GM21390 (cell line): ENCODE results near the gene BMP7.

Source experiments
- ATAC-seq: cut with Tn5 transposase; IDR thresholded peaks from one replicate; pipeline ENCODE4 v1.9.1; 2021; ENCODE audit not compliant: unreplicated experiment

BMP7 gene

DNA sequence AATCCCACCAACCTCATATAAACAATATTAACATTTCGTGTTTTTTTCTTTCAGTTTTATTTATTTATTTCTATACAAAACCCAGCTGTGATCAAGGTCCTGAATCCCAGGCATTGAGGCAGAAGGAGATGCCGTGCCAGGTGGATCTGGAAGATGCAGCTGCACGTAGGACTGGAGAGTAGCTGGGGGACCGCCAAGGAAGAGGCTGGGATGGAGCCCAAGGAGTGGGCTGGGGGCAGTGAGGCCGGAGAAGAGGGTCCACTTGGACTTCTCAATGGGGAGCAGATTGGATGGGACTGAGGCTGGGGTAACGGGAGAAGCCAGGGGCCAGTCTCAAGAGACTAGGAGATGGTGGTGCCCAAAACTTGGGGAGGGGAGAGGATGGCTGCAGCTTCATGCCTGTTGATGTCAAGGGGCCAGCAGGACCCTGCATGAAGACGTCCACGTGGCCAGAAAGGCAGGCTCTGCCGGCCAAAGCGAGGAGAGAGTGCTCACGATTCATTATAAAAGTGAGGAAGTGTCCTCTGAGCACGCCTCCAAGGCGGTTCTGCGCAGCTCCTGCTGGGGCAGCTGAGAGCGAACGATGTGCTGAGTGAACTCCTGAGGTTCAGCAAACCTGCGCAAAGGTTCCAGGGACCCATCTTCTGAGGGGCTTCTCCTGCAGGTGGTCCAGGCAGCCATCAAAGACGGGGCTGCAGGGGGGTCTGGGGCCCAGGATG is 110.3 kb downstream of the BMP7 start:
- no peak for ATAC-seq

DNA sequence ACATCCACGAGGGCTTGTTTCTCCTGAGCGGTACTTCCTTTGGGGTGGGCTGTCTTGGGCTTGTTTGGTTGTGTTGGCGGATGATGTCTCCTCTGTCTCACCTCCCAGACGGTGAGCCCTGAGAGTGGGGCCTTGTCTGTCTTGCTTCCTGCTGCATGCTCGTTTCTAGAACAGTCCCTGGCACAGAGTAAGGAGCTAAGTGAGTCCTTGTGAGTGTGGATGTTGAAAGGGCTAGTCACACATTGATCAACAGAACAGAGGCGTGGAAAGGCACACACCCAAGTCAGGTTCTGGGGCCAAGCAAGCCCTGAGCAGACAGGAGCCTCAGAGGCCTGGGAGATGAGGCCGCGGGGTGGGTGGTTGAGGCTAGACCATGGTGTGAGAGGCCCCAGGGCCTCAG is 111.0 kb downstream of the BMP7 start:
- ATAC-seq: no peak

DNA sequence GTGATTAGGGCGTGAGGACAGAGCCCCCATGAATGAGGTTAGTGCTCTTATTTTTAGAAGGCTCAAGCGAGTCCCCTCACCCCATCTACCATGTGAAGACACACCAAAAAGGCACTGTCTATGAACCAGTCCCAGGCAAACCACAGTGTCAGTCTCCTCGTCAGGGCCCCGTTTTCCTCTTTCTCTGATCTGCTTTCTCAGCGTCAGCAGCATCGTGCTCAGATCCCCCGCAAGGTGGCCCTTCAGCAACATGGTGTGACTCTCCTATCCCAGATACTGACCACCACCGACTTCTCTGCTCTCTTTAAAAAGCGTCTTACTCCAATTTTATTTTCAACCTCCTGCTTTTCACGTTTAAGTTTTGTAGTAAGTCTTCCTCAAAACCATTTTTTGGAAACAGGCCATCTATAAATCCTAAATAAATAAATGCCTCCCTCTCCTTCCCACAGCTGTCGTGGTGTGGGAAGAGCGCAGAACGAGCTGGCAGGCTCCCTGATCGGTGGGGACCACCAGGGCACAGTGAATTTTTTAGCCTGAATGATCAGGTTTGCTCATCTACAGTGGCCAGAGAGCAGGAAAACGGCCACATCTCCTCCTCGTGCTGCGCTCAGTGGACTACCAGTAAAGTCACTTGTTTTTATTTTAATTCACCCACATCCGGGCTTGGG is 113.1 kb downstream of the BMP7 start:
- no peak for ATAC-seq

DNA sequence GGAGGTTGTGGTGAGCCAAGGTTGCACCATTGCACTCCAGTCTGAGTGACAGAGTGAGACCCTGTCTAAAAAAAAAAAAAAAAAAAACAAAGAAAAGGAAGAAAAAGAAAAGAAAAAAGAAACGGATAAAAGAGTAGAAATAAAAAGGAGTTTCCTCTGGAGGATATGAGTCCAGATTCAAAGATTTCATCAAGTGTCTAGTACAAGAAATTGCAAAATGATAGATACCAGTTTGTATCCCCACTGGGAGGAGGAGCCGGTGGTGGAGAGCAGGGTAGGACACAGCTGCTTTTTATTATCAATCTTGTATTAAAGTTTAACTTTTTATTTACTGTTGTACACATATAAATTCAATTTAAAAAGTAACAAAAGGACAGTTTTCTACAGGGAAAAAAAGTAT is 113.9 kb downstream of the BMP7 start:
- no peak for ATAC-seq

DNA sequence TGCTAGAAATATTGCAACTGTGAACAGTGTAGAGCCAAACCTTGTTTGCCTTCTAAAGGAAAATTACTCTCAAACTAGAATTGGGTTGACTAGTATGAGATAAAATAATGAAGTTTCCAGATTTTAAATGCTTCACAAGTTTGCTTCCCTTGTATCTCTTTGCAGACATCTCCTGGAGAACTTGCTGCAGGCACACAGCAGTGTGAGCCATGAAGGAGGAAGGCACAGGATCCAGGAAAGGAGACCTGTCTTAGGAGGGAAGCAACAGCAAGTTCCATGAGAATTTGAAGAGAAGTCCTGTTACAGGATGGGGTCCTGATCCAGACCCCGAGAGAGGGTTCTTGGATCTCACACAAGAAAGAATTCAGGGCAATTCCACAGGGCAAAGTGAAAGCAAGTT is 115.9 kb downstream of the BMP7 start:
- ATAC-seq: no peak

DNA sequence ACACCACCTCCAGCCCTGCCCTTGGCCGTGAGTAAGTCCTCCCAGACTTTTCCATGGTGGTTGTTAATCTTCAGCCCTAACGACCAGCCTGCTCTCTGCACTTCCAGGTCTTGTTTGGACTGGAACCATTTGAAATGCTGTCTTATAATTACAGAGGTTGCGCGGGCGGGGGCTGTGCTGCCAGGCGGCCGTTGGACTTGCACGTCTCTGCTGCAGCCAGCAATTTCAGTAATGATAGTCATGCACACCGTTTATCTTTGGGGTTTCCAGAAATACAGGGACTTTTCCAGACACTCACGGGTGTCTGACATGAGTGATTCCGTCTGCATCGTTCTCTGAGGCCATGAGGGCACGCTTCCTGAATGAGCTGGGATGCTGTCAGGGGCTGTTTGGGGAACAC is 118.2 kb downstream of the BMP7 start:
- ATAC-seq: no peak

DNA sequence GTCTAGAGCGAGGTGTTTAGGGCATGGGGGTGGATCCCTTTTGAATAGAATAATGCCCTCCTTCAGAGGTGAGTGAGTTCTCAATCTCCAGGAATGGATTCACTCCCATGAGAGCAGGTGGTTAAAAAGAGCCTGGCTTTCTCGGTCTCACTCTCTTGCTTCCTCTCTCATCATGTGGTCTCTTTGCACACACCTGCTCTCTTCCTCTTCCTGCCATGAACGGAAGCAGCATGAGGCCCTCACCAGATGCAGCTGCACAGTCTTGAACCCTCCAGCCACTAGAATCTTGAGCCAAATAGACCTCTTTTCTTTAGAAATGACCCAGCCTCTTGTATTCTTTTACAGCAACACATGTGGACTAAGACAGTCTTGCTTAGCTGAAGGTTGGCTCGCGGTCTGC is 119.3 kb downstream of the BMP7 start:
- ATAC-seq: no peak

DNA sequence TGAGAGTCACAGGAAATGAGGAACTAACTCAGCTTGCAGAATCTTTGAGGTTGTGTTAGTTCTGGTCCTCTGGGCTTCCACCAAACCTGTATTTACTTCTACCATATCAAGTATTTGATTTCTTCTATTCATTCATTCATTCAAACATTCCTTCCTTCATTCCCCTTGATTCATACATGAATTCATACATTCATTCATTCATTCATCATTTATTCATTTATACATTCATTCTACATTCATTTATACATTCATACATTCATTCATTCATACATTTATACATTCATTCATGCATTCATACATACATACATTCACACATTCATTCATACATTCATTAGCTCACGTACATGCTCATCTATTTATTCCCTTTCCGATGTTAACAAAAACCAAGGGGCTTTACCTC is 120.3 kb downstream of the BMP7 start:
- ATAC-seq: no peak

DNA sequence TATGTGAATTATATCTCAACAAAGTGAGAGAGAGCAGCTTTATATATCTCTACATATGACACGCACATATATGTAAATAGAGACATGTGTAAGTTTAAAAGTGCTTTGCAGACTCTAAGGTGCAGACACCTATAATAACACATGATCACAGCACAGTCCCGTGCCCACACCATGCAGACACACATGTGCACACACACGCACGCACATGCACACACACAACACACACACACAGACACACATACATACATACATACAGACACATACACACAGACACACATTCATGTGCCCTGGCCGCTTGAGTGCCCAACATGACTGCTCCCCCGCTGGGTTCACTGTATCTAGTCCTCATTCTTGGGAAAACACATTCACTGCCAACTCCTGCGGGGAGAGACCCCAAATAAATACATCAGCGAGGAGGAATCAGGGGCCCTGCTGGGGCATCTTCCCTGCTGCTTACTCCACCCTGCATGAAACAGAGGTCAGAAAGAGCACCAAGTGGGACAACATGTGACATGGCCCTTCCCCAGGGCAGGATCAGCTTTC is 121.3 kb downstream of the BMP7 start:
- no peak for ATAC-seq

DNA sequence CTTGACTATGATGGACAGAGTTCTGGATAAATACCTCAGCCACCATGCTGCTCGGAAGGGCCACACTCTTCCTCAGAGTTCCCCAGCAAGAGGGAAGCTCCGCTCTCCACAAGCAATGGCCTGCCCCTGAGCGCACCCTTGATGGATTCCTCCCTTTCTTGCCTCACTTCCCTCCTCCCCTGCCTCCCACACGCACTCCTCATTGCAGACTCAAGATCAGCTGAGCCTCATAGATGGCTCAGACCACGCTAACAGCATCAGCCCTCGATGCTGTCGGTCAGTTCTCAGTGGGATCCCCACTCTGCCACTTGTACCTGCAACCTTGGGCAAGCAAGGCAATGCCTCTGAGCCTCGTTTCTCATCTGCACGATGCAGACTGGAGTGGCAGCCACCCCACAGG is 123.3 kb downstream of the BMP7 start:
- ATAC-seq: no peak

DNA sequence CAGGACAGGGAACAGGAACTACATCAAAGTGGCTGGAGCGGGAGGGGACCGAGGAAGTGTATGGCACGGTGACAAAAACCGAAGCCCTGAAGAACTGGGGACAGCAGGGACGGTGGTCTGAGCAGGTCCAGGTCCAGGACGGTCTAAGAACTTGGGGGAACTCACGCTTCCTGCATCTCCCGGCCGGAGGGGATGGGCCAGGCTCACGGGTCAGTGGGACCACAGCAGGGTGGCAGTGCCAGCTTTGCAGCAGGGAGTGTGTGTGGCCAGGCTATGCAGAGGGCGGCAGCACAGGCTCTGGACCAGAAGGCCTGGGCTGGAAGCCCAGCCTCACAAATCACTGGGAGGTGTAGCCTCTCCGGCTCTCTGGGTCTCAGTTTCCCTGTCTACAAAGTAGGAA is 123.8 kb downstream of the BMP7 start:
- ATAC-seq: no peak

DNA sequence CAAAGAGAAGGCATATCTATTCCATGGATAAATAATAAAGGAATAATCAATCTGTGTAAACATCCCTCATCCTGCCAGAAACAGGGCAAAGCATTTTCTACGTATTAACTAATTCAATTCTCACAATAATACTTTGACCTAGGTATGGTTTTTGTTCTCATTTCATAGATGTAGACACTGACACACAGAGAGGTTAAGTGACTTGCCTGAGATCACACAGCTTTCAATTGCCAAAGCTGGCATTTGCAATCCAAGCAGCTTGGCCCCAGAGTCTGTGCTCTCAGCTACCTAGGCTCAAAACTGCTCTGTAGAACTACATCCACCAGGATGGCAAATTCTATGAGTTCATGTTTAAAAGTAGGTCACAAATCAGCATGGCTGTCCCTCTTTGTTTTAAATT is 124.9 kb downstream of the BMP7 start:
- no peak for ATAC-seq

DNA sequence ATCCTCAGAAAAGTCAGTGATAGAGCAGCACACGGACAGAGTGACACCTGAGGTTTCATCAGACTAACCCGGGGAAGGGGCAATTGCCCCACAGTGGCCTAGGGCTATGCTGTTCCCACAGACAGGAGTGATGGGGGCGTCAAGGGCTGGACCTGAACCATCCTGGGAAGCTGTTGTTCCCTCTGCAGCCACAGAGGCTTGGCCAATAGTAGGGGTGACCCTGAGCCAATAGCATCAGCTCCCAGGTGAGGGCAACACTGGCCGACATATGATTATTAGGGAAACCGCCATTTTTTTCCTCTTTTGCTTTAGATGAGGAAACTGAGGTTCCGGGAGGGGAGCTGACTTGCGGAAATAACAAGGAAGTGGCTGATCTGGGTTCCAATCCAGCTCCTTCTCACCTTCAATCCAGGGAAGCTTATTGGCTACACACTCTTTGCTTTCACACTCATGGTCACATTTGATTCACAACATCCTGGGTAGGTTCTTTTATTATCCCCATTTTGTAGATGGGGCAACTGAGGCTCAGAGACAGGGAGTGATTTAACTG is 126.0 kb downstream of the BMP7 start:
- ATAC-seq: no peak

DNA sequence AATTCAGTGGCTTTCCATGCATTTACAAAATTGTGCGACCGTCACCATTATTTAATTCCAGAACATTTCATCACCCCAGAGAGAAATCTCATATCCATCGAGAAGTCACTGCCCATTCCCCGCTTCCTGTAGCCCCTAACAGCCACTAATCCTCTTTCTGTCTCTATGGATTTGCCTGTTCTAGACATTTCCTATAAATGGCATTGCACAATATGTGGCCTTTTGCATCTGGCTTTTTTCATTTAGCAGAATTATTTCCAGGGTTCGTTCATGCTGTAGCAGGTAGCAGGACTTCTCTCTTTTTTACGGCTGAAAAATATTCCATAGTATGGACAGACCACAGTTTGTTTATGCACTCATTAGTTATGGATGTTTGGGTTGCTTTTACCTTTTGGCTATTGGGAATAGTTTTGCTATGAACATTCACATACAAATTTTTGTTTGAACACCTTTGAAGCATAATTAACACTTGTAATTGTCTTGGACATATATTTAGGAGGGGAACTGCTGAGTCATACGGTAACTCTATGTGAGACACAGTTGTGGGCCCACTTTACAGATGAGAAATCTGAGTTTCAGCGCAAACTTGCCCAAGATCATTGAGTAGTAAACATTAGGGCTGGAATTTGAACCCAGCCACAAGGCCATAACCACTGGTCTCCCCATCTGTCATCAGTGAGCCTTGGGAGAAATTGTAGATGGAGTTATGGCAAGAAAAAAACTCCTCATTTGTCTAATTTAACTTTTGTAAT is 126.9 kb downstream of the BMP7 start:
- no peak for ATAC-seq

DNA sequence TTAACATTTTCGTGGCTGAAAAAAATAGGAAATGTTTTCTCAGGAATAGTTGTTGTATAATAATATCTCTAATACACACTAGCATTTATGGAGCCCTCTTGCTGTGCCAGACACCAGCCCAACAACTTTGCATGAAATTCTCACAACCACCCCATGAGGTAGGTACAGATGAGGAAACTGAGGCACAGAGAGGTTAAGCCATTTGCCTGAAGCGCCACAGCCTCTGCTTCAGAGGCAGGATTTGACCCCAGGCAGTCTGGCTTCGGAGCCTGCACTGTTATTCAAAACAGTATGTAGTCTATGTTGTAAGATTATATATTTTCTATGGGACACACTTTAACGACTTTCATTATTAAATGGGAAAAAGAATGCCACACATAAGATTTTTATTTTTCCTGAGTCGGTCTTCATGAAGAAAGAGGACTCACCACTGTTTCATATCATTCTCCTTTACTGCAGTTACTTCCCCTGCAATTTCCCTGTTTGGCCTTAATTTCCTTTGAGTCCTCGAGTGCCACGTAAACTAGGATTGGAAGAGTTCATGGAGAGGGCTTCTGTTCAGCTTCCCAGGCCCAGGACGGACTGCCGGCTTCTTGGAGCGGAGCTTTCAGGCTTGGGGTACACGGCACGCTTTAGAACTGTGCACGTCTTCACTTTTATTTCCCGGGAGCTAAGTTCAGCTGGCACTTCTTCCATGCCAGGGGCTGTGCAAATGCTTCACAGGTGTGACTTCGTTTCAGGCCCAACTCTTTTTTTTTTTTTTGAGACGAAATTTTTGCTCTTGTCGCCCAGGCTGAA is 128.0 kb downstream of the BMP7 start:
- no peak for ATAC-seq

DNA sequence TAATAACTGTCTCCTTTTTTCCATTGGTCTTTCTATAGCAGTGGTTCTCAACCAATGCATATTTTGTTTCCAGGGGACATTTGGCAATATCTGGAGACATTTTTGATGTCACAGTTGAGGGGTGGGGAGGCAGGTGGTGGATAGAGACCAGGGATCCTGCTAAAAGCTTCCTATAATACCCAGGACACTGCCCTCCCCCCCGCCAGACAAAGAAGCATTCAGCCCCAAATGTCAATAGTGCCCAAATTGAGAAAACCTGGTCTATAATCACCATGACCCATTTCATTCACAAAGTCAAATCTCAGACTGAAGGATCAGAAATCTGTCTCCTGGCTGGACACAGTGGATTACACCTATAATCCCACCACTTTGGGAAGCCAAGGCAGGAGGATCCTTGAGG is 128.8 kb downstream of the BMP7 start:
- ATAC-seq: no peak

DNA sequence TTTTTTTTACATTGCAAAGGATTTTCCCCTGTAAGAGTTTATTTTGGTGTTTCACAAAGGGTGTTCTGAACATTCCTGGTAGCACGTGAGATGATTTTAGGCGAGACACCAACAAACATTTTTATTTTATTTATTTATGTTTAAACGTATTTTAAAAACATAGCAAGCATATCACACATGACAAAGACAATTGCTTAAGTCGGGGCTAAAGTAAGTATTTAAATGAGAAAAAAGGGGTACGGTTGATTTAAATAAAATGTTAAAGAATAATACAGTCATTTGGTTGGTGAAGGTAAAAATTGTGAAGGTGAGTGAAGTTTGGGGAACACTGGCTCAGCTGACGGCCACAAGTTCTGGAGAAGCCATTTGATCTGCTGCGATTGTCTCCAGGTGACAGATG is 129.7 kb downstream of the BMP7 start:
- no peak for ATAC-seq

DNA sequence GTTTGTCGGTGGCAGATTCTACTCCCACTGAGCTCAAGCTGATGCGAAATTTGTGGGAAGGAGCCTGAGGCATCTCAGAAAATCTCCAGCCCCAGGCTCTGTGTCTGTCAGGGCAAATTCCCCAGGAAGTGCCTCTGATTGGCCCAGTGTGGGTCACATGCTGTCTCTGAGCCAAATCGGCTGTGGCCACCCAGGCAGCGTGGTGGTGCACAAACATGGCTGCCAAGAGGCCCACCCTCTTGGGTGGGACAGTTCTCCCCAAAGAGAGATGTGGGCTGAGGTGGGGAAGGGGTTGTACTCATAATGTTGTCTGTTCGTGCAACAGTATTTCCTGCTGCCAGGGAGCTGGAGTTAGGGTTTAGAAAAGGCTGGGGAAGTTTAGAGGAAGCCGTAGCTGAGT is 130.6 kb downstream of the BMP7 start:
- no peak for ATAC-seq

DNA sequence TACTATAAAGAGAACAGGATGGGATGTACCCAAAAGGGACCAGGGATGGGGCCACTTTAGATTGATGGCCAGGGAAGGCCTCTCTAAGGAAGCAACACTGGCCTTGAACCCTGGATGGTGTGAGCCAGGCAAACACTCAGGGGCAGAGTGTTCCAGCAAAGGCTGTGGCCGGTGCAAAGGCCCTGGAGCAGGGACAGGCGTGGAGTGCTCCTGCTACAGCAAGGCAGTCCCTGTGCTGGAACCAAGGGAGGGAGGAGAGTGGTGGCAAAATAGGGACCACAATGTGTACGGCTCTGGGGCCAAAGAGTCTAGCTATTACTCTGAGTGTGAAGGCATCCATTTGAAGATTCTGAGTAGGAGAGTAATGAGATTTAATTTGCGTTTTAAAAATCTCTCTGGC is 131.6 kb downstream of the BMP7 start:
- ATAC-seq: no peak

DNA sequence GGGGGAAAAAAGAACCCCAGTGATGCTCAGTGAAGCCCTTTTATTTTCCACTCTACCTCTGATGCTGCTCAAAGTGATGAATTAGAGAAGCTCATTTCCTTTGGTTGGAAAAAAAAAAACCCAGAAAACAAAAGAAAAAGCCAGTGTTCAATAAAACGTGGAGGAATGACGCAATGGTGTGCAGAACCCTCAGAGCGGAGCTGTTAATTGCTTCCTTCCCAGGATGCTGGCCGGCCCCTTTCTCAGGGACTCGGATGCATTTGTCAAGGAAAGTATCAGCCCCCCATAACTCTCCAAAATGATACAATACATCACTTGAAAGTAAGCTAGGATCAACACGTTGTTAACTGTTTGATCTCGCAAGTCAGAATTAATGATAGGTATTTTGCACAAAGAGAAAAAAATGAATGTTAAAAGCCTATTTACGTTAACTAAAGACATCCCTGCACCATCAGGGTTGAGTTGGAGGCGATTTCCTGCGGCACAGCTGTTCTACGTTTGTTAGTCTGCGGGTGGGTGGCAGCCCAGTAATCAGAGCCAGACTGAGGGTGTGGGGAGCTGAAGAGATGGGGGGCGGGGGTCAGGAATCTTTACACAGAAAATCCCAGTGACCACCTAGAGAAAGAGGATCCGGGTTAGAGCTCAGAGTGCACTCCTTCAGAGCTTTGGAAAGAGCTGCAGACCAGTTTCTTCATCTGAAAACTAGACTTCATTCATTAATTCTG is 132.4 kb downstream of the BMP7 start:
- ATAC-seq: no peak
